ENCODE data around the gene BEND5.

Gene BEND5

GRCh38 chr1:48688102-48688760 lies 88.5 kb downstream of the BEND5 start:
- TF ChIP-seq GATA3 (IDR thresholded peaks at IDR 0.05; ENCODE audit: low read depth, low read length) (no peak), GATA2 (IDR thresholded peaks at IDR 0.05; ENCODE audit: low read depth, low read length) (no peak)

- no peak for TF ChIP-seq GATA2 (IDR thresholded peaks at IDR 0.05; ENCODE audit: low read depth, low read length)
Measured at GRCh38 chr1:48687282-48688045, 89.2 kb downstream of the BEND5 start.

- TF ChIP-seq GATA3 (IDR thresholded peaks at IDR 0.05; ENCODE audit: low read depth, low read length) (no peak), GATA2 (IDR thresholded peaks at IDR 0.05; ENCODE audit: low read depth, low read length) (no peak)
Measured at GRCh38 chr1:48686159-48686558, 90.5 kb downstream of the BEND5 start.

- TF ChIP-seq GATA2 (IDR thresholded peaks at IDR 0.05; ENCODE audit: low read depth, low read length), result no peak
- no peak for TF ChIP-seq GATA3 (IDR thresholded peaks at IDR 0.05; ENCODE audit: low read depth, low read length)
Measured at GRCh38 chr1:48684381-48684780, 92.3 kb downstream of the BEND5 start.

- TF ChIP-seq GATA3 (IDR thresholded peaks at IDR 0.05; ENCODE audit: low read depth, low read length), result no peak
- no peak for TF ChIP-seq GATA2 (IDR thresholded peaks at IDR 0.05; ENCODE audit: low read depth, low read length)
Measured at GRCh38 chr1:48683839-48684238, 92.9 kb downstream of the BEND5 start.

- TF ChIP-seq GATA3 (IDR thresholded peaks at IDR 0.05; ENCODE audit: low read depth, low read length), result no peak
- no peak for TF ChIP-seq GATA2 (IDR thresholded peaks at IDR 0.05; ENCODE audit: low read depth, low read length)
Measured at GRCh38 chr1:48681476-48682305, 95.0 kb downstream of the BEND5 start.

GRCh38 chr1:48680411-48681035 lies 96.2 kb downstream of the BEND5 start:
- TF ChIP-seq GATA3 (IDR thresholded peaks at IDR 0.05; ENCODE audit: low read depth, low read length), result no peak
- no peak for TF ChIP-seq GATA2 (IDR thresholded peaks at IDR 0.05; ENCODE audit: low read depth, low read length)

GRCh38 chr1:48679859-48680258 lies 96.8 kb downstream of the BEND5 start:
- TF ChIP-seq GATA2 (IDR thresholded peaks at IDR 0.05; ENCODE audit: low read depth, low read length) (no peak), GATA3 (IDR thresholded peaks at IDR 0.05; ENCODE audit: low read depth, low read length) (no peak)

GRCh38 chr1:48678710-48679505 lies 97.8 kb downstream of the BEND5 start:
- TF ChIP-seq GATA3 (IDR thresholded peaks at IDR 0.05; ENCODE audit: low read depth, low read length), result no peak
- no peak for TF ChIP-seq GATA2 (IDR thresholded peaks at IDR 0.05; ENCODE audit: low read depth, low read length)
